Fibroblast of mammary gland (primary cell): Measurements from ENCODE around the gene IQUB.

Experiments
- DNase-seq: peaks from one replicate; pipeline ENCODE4 v3.0.0-alpha.2; 2010; ENCODE audit warnings: low read depth
- H3K4me3 ChIP-seq: 2 replicates; pipeline ENCODE4 v1.5.1; 2011; ENCODE audit warnings: low read depth, mild to moderate bottlenecking, low read length, moderate library complexity; ENCODE audit not compliant: control insufficient read depth
- TF ChIP-seq, protein P1 (sequence below): conservative IDR thresholded peaks from 2 replicates; pipeline ENCODE4 v1.5.1; 2011; ENCODE audit warnings: low read depth, low read length, inconsistent platforms; ENCODE audit not compliant: control insufficient read depth, insufficient read depth

The IQUB gene

GRCh38 chr7:123505221-123505620 is 29.2 kb downstream of the IQUB start:
- TF ChIP-seq, protein P1, sequence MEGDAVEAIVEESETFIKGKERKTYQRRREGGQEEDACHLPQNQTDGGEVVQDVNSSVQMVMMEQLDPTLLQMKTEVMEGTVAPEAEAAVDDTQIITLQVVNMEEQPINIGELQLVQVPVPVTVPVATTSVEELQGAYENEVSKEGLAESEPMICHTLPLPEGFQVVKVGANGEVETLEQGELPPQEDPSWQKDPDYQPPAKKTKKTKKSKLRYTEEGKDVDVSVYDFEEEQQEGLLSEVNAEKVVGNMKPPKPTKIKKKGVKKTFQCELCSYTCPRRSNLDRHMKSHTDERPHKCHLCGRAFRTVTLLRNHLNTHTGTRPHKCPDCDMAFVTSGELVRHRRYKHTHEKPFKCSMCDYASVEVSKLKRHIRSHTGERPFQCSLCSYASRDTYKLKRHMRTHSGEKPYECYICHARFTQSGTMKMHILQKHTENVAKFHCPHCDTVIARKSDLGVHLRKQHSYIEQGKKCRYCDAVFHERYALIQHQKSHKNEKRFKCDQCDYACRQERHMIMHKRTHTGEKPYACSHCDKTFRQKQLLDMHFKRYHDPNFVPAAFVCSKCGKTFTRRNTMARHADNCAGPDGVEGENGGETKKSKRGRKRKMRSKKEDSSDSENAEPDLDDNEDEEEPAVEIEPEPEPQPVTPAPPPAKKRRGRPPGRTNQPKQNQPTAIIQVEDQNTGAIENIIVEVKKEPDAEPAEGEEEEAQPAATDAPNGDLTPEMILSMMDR = no peak
- no peak for DNase-seq
- H3K4me3 ChIP-seq = no peak overlapping the region

DNA sequence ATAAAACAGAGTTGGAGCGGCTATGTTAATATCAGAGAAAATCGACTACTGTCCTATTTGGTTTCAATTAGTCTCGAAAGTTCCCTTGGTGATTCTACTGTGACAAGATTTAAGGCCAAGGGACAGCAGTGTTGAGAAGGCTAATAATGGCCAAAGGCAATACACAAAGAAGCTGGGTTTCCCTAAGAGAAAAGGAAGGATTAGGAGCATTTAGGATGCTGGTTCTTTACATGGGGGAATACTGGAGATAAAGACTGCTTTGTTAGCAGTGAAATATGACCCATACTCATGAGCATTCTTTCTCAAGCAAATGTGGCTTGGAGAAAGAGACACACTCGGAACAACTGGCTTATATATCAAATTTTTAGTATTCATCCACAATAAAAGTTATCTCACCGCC is 32.2 kb downstream of the IQUB start:
- TF ChIP-seq, protein P1 = no peak
- DNase-seq = no peak

DNA sequence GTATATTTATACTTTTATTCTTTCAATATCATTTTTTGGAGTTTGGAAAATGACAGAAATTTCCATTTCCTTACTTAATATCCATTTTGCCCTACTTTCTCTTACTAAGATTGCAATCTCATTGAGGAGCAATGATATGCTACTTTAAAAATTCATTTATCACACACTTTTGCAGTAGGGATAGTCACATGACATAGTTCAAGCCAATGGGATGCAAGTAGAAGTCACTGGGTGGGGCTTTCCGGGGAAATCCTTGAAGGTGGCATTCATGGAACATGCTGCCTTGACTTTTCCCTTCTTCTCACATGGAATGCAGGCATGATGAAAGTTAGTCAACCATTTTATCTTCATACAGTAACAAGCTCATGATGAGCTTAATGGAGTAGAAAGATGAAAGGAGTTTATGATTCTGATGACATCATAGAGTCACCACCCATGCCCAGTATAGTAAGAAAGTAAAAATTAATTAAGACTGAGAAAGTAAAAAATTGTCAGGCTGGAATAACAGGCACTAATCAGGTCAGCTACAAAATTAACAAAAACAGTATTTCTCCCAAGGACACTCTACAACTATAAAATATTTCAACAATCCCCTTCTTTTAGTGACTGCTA is 33.4 kb downstream of the IQUB start:
- no peak overlapping the region for H3K4me3 ChIP-seq
- TF ChIP-seq, protein P1 = no peak
- DNase-seq = no peak

More for the DNA sequence above, 32.2 kb downstream of the IQUB start:
- no peak overlapping the region for H3K4me3 ChIP-seq

DNA sequence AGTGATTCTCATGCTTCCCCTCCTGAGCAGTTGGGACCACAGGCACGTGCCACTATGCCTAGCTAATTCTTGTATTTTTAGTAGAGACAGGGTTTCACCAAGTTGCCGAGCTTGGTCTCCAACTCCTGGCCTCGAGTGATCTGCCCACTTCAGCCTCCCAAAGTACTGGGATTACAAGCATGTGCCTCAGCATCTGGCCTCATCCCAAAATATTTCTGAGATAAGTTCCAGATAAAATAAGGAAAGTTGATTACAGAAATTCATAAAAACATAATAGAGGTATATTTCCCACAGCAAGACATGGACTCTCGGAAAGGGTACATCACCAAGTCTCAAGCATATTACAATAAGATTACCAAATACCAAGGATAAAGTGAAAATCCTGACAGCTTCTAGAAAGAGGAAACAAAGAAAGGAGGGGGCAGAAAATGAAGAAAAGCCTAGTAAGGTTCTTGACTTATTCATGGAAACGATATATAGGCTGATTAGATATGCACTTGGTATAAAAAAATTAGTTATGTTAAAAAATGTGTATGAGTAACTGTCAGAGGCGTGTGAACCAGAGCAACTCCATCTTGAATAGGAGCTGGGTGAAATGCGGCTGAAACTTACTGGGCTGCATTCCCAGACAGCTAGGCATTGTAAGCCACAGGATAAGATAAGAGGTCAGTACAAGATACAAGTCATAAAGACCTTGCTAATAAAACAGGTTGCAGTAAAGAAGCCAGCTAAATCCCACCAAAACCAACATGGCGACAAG is 35.0 kb downstream of the IQUB start:
- TF ChIP-seq, protein P1 = no peak
- H3K4me3 ChIP-seq = no peak overlapping the region
- no peak for DNase-seq

- no peak overlapping the region for H3K4me3 ChIP-seq
- TF ChIP-seq, protein P1 = no peak
- DNase-seq = no peak
Measured at GRCh38 chr7:123498601-123499000, 35.8 kb downstream of the IQUB start.

DNA sequence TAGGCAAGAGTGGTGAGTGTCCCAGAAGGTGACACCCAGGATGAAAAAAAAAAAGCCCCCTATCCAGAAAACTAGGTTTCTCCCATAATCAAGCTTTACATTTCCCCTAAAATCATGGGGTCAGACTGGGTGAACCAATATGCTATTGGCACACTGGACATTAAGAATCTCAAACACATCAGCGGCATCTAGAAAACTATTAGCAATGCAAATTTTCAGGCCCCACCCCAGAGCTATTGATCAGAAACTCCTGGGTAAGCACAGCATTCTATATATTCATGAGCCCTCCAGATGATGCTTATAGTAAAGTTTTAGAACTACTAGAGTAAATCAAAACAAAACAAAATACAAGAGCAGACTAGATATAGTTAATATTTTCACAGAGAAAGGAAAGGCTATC is 36.4 kb downstream of the IQUB start:
- TF ChIP-seq, protein P1 = no peak
- no peak for DNase-seq
- no peak overlapping the region for H3K4me3 ChIP-seq
